Activated naive CD4-positive, alpha-beta T cell treated with anti-CD3 and anti-CD28 coated beads, Interleukin-2, amount 10 ng/mL, durations not matched to agents 7 days and 5 days (primary cell): ENCODE measurements around the gene BLTP3A.
"Not testable (repeated sequence)": the region's sequence is repeated elsewhere in the genome, so short reads cannot be mapped to it uniquely, and the experiment has no call there.

ENCODE experiments used
- CTCF ChIA-PET: fragments of 350-600 bp; sonication (Branson Sonifier 250); formaldehyde crosslinking; loops from one replicate; lab custom pipeline; 2021; ENCODE audit warnings: antibody characterized with exemption; lab: Charles Lee
- DNase-seq: peaks from one replicate; pipeline ENCODE4 v3.0.0-alpha.2; 2020
- H3K27ac Mint-ChIP-seq: one replicate; pipeline ENCODE4 v1.8.0; 2021; ENCODE audit warnings: mild to moderate bottlenecking, moderate library complexity, mixed read lengths
- H3K27me3 Mint-ChIP-seq: one replicate; pipeline ENCODE4 v1.8.0; 2021; ENCODE audit warnings: mild to moderate bottlenecking, mixed read lengths
- H3K36me3 Mint-ChIP-seq: one replicate; pipeline ENCODE4 v1.8.0; 2021; ENCODE audit warnings: mixed read lengths
- H3K4me1 Mint-ChIP-seq: one replicate; pipeline ENCODE4 v1.8.0; 2021; ENCODE audit warnings: mixed read lengths
- H3K4me3 Mint-ChIP-seq: one replicate; pipeline ENCODE4 v1.8.0; 2021; ENCODE audit warnings: mild to moderate bottlenecking, moderate library complexity, mixed read lengths
- H3K9me3 Mint-ChIP-seq: one replicate; pipeline ENCODE4 v1.8.0; 2021; ENCODE audit warnings: mixed read lengths

BLTP3A gene

DNA sequence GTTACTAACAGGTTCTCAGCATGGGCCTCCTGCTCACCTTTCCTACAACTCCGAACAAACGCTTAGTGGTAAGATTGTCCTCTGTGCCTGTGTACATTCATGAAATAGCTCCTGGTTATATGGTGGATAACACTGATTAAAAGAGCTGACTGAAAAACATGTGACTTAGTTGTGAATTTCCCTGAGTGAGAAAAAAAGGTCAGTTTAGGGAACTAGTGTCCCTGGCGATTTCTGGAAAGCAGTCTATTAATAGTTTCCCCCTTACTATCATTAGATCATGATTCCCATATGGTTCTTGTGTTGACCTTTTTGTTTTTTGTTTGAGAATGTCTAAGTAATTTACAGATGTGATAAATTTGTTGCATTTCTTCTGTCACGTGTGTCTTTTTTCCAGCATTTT is 18.9 kb upstream of the BLTP3A start:
- Mint-ChIP-seq H3K36me3 (peaks cover 25% of the 10 kb centered on the region), H3K27me3 (no peaks in the 10 kb centered on the region), H3K4me3 (no peak overlapping the region), H3K27ac (no peak overlapping the region), H3K9me3 (no peaks in the 10 kb centered on the region), H3K4me1 (peaks cover 22% of the 10 kb centered on the region)
- no peak for DNase-seq
- CTCF ChIA-PET, result no interaction called here

DNA sequence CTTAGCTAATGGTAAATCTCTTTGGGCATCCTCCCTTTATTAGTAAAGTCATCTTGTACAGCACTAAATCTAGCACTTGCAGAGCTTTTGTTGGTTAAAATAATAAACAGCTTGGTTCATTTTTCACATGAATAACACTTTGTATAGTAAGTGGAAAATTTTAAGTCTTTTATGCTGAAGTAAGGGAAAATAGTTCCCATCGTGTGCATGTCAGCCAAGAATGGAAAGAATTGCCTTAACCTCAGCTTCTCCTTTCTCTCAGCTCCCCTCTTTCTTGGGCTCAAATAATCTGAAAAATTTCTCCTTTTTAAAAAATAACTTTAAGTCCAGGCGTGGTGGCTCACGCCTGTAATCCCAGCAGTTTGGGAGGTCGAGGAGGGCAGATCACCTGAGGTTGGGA is 18.0 kb upstream of the BLTP3A start:
- CTCF ChIA-PET, result no interaction called here
- Mint-ChIP-seq H3K36me3 (peaks cover 25% of the 10 kb centered on the region), H3K27ac (no peak overlapping the region), H3K4me3 (no peak overlapping the region), H3K27me3 (no peaks in the 10 kb centered on the region), H3K4me1 (peaks cover 22% of the 10 kb centered on the region), H3K9me3 (no peaks in the 10 kb centered on the region)
- DNase-seq, result no peak

DNA sequence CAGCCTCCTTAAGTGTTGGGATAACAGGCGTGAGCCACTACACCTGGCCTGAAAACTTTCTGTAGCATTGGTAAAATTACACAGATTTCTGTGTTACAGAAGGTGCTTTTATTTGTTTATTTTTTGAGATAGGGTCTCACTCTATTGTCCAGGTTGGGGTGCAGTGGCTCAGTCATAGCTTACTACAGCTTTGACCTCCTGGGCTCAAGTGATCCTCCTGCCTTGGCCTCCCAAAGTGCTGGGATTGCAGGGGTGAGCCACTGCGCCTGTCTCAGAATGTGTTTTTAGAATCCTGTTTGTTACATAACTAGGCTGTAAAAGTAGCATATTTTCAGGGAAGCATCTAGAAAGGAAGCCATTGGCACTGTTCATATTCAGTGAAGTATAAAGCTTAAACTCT is 16.9 kb upstream of the BLTP3A start:
- Mint-ChIP-seq H3K27ac (no peak overlapping the region), H3K4me3 (no peak overlapping the region), H3K9me3 (no peaks in the 10 kb centered on the region), H3K27me3 (no peaks in the 10 kb centered on the region), H3K4me1 (peaks cover 18% of the 10 kb centered on the region), H3K36me3 (peaks cover 22% of the 10 kb centered on the region)
- no peak for DNase-seq
- CTCF ChIA-PET, result no interaction called here

DNA sequence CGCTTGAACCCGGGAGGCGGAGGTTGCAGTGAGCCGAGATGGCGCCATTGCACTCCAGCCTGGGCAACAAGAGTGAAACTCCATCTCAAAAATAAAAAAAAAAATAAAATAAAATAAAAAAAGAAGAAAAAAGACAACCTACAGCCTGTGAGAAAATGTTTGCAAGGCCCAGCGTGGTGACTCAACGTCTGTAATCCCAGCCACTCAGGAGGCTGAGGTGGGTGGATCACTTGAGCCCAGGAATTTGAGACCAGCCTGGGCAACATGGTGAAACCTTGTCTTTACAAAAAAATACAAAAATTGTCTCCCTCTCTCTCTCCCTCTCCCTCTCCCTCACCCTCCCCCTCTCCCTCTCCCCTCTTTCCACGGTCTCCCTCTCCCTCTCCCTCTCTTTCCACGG is 6.5 kb upstream of the BLTP3A start:
- DNase-seq, H3K9me3 Mint-ChIP-seq, H3K27me3 Mint-ChIP-seq, H3K27ac Mint-ChIP-seq, H3K4me1 Mint-ChIP-seq, H3K4me3 Mint-ChIP-seq, CTCF ChIA-PET, H3K36me3 Mint-ChIP-seq: not testable (repeated sequence)

DNA sequence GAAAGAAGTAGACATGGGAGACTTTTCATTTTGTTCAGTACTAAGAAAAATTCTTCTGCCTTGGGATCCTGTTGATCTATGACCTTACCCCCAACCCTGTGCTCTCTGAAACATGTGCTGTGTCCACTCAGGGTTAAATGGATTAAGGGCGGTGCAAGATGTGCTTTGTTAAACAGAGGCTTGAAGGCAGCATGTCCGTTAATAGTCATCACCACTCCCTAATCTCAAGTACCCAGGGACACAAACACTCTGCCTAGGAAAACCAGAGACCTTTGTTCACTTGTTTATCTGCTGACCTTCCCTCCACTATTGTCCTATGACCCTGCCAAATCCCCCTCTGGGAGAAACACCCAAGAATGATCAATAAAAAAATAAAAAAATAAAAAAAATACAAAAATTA is 4.7 kb upstream of the BLTP3A start:
- H3K4me3 Mint-ChIP-seq, H3K27me3 Mint-ChIP-seq, H3K9me3 Mint-ChIP-seq, H3K36me3 Mint-ChIP-seq, CTCF ChIA-PET, DNase-seq, H3K27ac Mint-ChIP-seq: not testable (repeated sequence)
- H3K4me1 Mint-ChIP-seq, result peaks cover 15% of the 10 kb centered on the region

DNA sequence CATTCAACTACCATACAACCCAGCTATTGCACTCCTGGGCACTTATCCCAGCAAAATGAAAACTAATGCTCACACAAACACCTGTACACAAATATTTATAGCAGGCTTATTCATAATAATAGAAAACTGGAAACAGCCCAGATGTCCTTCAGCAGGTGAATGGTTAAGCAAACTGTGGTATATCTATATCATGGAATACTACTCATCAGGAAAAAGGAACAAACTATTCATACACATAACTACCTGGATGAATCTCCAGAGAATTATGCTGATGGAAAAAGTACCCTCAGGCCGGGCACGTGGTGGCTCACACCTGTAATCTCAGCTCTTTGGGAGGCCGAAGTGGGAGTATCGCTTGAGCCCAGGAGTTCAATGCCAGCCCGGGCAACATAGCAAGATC is 3.8 kb upstream of the BLTP3A start:
- Mint-ChIP-seq H3K27ac (no peak overlapping the region), H3K9me3 (no peaks in the 10 kb centered on the region), H3K27me3 (peaks cover 6% of the 10 kb centered on the region), H3K4me3 (no peak overlapping the region), H3K36me3 (no peaks in the 10 kb centered on the region), H3K4me1 (peaks cover 17% of the 10 kb centered on the region)
- CTCF ChIA-PET, result no interaction called here
- DNase-seq, result no peak

DNA sequence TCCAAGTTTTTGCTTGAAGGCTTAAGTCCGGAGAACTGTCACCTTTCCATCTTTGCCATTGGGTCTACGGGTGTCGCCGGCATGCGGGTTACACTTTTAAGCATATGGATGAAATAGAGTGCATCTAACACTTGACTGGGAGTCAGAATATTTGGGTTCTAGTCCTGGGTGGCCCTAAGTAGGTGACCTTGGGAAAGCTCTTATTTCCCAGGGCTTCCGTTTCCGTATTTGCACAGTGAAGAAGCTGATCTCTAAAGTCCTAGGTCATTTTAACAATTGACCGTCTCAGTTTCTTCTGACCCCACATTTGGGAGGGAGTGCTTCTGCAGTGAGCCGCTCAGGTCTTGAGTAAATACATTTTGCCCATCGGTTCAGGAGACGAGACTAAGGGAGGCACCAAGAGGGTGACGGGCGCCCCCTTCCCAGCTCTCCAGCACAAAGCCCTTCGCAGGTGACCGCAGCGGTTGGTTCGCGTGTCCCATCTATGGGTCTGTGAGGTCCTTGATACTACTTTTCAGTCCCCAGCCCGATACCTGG is 651 bp upstream of the BLTP3A start:
- peaks cover 24% of the 10 kb centered on the region for H3K4me1 Mint-ChIP-seq
- peak overlapping the region; percentile 95 for H3K27ac Mint-ChIP-seq
- no peaks in the 10 kb centered on the region for H3K9me3 Mint-ChIP-seq
- CTCF ChIA-PET, result interaction anchor here (0.8 to 1.5 kb wide), 5 partner anchors 8 to 450 kb away, joined by 3 to 5 read pairs (median 3); no protein-coding TSS in a partner anchor
- H3K4me3 Mint-ChIP-seq, result peak overlapping the region; percentile 93
- no peak for DNase-seq
- H3K27me3 Mint-ChIP-seq, result peaks cover 6% of the 10 kb centered on the region
- peaks cover 2% of the 10 kb centered on the region for H3K36me3 Mint-ChIP-seq

DNA sequence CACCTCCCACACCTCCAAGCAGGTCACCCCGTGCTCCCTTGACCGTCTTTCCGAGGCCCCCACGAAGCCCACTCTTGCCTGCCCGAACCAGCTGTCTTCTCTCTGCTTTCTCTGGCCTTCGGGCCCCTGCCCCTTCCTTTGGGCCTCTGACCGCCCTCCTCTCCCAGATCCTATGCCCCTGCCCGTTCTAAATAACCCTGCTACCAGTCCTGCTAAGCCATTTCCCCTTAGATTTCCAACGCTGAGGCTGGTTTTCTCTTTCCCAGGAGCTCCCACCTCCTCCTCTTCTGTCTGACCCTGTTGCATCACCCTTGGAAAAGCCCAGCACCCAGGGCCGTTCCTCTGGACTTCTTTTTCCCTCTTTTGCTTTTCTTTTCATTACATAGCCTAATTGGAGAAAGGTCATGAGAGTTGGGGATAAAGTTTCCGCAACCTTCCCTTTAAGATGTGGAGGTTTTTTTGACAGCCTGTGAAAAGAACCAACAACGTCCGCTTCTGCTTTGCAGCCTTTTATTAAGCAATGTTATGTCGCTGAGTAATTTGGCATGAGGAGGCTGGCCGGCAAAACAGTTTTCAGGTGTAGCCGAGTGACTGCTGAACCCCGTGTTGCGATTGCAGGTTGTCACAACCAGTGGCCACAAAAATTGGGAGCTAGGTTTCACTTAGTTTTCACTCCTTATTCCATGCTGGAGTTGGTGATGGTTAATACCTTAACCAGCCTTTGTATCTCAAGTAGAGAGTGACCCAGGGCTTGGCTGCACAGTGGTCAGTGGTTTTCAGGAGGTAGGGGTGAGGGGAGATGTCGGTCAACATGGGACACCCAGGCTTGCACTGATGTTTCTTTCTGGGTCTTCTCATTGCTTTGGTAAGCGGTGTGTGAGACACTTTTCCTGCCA is 970 bp downstream of the BLTP3A start:
- peaks cover 24% of the 10 kb centered on the region for H3K4me1 Mint-ChIP-seq
- no peaks in the 10 kb centered on the region for H3K9me3 Mint-ChIP-seq
- peak; percentile 42 for DNase-seq
- peak overlapping the region; percentile 90 for H3K27ac Mint-ChIP-seq
- peak overlapping the region; percentile 93 for H3K4me3 Mint-ChIP-seq
- H3K27me3 Mint-ChIP-seq, result peaks cover 6% of the 10 kb centered on the region
- peaks cover 2% of the 10 kb centered on the region for H3K36me3 Mint-ChIP-seq
- CTCF ChIA-PET, result interaction anchor here (1.0 to 1.1 kb wide), 2 partner anchors 36 to 333 kb away, joined by 3 read pairs; partner anchors contain the start of gene SNRPC

DNA sequence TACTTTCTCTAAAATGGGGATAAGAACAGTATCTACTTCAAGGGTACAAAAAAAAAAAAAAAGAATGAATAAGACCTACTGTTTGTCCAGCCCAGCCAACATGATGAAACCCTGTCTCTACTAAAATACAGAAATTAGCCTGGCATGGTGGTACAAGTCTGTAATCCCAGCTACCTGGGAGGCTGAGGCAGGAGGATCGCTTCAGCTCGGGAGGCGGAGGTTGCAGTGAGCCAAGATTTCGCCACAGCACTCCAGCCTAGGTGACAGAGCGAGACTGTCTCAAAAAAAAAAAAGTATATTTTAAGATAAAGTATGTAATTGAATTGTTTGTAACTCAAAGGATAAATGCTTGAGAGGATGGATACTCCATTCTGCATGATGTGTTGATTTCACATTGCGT is 2.0 kb downstream of the BLTP3A start:
- Mint-ChIP-seq H3K4me3 (peak overlapping the region; percentile 93), H3K4me1 (peaks cover 24% of the 10 kb centered on the region), H3K36me3 (peaks cover 2% of the 10 kb centered on the region), H3K27ac (no peak overlapping the region), H3K27me3 (peaks cover 4% of the 10 kb centered on the region), H3K9me3 (no peaks in the 10 kb centered on the region)
- no peak for DNase-seq
- CTCF ChIA-PET, result no interaction called here

DNA sequence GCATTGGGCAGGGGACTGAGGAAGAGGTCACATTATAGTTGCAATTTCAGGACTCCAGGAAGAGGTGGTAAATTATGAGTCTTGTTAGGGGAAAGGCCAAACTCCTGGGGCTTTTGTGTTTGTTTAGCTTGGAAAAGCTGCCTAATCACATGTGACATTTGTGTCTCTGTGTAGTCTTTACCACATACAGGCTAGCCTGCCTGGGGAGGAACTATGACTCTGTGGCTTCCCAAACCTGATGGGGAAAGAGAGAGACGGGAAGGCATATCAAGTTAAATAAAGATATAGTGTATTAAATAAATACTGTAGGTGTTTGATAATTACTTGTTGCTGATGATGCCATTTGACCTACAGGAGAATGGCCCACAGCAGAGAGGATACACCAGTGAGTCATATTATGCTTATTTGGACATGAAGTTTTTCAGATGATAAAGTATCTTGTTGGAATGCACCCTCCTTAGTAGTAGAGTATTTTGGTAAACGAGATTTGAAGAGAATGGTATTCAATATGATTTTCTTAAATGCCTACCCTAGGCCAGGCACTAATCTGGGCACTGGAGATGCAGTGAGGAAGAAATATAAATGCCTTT is 4.0 kb downstream of the BLTP3A start:
- no peak for DNase-seq
- CTCF ChIA-PET, result no interaction called here
- peaks cover 17% of the 10 kb centered on the region for H3K4me1 Mint-ChIP-seq
- no peaks in the 10 kb centered on the region for H3K27me3 Mint-ChIP-seq
- no peaks in the 10 kb centered on the region for H3K9me3 Mint-ChIP-seq
- H3K36me3 Mint-ChIP-seq, result peaks cover 2% of the 10 kb centered on the region
- no peak overlapping the region for H3K4me3 Mint-ChIP-seq
- no peak overlapping the region for H3K27ac Mint-ChIP-seq

DNA sequence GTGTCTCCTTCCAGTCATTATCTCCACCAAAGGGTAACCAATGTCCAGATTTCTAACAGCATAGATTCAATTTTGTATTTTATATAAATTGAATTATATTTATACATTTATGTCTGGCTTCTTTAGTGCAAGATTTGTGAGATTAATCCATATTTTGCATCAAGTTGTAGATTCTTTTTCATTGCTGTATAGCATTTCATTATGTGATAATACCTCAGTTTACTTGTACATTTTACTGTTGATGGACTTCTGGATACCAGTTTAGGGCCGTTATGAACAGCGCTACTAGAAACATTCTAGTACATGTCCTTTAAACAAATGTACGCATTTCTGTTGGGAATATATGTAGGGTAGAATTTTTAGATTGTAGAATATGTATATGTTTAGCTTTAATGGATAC is 6.2 kb downstream of the BLTP3A start:
- H3K27me3 Mint-ChIP-seq, result no peaks in the 10 kb centered on the region
- H3K36me3 Mint-ChIP-seq, result peaks cover 2% of the 10 kb centered on the region
- H3K27ac Mint-ChIP-seq, result no peak overlapping the region
- no peaks in the 10 kb centered on the region for H3K9me3 Mint-ChIP-seq
- H3K4me1 Mint-ChIP-seq, result peaks cover 8% of the 10 kb centered on the region
- no peak for DNase-seq
- CTCF ChIA-PET, result no interaction called here
- H3K4me3 Mint-ChIP-seq, result no peak overlapping the region

DNA sequence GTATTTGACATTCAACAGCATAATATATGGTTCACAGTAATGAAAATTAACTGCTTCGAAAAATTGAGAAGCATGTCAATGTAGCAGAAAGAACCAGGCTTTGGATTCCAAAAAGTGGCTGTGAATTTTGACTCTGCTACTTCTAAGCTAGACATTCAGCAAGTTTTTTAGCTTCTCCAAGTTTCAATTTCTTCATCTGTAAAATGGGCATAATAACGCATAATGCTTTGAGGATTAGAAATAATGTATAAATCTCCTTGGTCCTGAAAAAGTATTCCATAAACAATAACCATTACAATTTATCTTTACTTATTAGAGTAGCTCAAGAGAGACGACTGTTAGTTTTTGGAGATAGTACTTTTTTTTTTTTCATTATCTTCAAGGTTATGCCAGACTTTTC is 7.7 kb downstream of the BLTP3A start:
- H3K36me3 Mint-ChIP-seq, result no peaks in the 10 kb centered on the region
- H3K27me3 Mint-ChIP-seq, result no peaks in the 10 kb centered on the region
- no peak for DNase-seq
- H3K27ac Mint-ChIP-seq, result no peak overlapping the region
- no peak overlapping the region for H3K4me3 Mint-ChIP-seq
- H3K9me3 Mint-ChIP-seq, result no peaks in the 10 kb centered on the region
- CTCF ChIA-PET, result interaction anchor here (0.7 kb wide), 1 partner anchor 373 kb away, joined by 5 read pairs; no protein-coding TSS in a partner anchor
- no peaks in the 10 kb centered on the region for H3K4me1 Mint-ChIP-seq

DNA sequence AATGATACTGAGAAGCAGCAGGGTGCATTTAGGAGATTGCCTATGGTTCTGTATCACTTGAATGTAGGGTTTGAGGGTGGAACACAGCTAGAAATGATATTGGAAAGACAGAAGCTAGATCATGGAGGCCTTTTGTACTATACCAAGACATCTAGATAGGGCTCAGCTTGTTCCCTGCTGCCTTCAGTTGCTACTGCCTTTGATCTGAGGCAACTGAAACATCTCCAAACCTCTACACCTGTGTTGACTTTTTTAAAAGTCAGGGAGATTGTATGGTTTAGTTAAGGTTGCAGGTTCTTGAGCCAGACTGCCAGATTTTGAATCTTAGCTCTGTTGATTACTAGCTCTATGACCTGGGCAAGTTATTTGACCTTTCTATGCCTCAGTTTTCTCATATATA is 12.7 kb downstream of the BLTP3A start:
- DNase-seq, result no peak
- CTCF ChIA-PET, result interaction anchor here (0.9 kb wide), 1 partner anchor 195 kb away, joined by 5 read pairs; no protein-coding TSS in a partner anchor
- Mint-ChIP-seq H3K4me3 (no peak overlapping the region), H3K36me3 (no peaks in the 10 kb centered on the region), H3K27ac (no peak overlapping the region), H3K4me1 (no peaks in the 10 kb centered on the region), H3K9me3 (no peaks in the 10 kb centered on the region), H3K27me3 (no peaks in the 10 kb centered on the region)

DNA sequence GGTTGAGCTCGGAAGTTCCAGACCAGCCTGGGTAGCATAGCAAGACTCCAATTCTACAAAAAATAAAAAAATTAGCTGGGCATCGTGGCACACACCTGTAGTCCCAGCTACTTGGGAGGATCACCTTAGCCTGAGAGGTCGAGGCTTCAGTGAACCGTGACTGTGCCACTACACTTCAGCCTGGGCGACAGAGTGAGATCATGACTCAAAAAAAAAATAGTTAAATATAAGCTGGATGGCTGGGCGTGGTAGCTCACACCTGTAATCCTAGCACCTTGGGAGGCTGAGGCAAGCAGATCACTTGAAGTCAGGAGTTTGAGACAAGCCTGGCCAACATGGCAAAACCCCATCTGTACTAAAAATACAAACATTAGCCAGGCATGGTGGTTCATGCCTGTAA is 13.2 kb downstream of the BLTP3A start:
- H3K36me3 Mint-ChIP-seq, H3K27me3 Mint-ChIP-seq, H3K4me3 Mint-ChIP-seq, H3K4me1 Mint-ChIP-seq, CTCF ChIA-PET, DNase-seq, H3K27ac Mint-ChIP-seq, H3K9me3 Mint-ChIP-seq: not testable (repeated sequence)
